Measurements from ENCODE around the gene PDE6B. TPM values are rescaled to one million over a fixed set of nuclear protein-coding genes. Genes with fewer than 3 reads are reported as not detected.
A peak's percentile ranks its signal among the peaks of the same experiment; 100 is the strongest.

Gene PDE6B
- total RNA-seq, 4 donors from 2014 or later, result 0.60 to 2.5 (median 0.95) TPM; not detected in 1

- DNase-seq, result no peak
- Histone ChIP-seq H3K36me3 (no peaks in the 10 kb centered on the region), H3K4me1 (peaks cover 16 to 57% (median 52%) of the 10 kb centered on the region in 4 donors), H3K27me3 (no peaks in the 10 kb centered on the region), H3K4me3 (no peak overlapping the region), H3K9me3 (no peaks in the 10 kb centered on the region), H3K27ac (peak overlapping the region; percentile 76 to 87 (median 78))
- in situ Hi-C loops (cut with MboI; ENCODE audit: low pct_ligation_motif_present in 1 of 4, low pct_unique_long_range_greater_than_20kb in 1 of 4, low sequenced_read_pairs in 3 of 4) (no loop called here), intact Hi-C loops (cut with DNase I; ENCODE audit: low total_unique reads) (no loop called here)
- WGBS, 2 donors (ENCODE audit: low coverage in 1 of 2), result 89 to 100% methylated on average over 1 to 28 of the region's 31 CpGs
- TF ChIP-seq CTCF (IDR thresholded peaks at IDR 0.05) (no peak), EP300 (IDR thresholded peaks at IDR 0.05; ENCODE audit: low read depth) (no peak), POLR2AphosphoS5 (IDR thresholded peaks at IDR 0.05) (no peak), POLR2A (IDR thresholded peaks at IDR 0.05) (no peak)
Measured at GRCh38 chr4:686413-687040, 61.2 kb downstream of the PDE6B start.

GRCh38 chr4:687048-687970, 61.9 kb downstream of the PDE6B start:
- Histone ChIP-seq H3K9me3 (no peaks in the 10 kb centered on the region), H3K36me3 (no peaks in the 10 kb centered on the region), H3K27me3 (no peaks in the 10 kb centered on the region), H3K27ac (peak overlapping the region; percentile 76 to 87 (median 78)), H3K4me1 (peaks cover 16 to 51% (median 45%) of the 10 kb centered on the region in 4 donors), H3K4me3 (peak overlapping the region in 1 of 4 donors; percentile 10)
- no peak for TF ChIP-seq CTCF (IDR thresholded peaks at IDR 0.05)
- peak; percentile 44 to 51 (median 46) for TF ChIP-seq POLR2AphosphoS5 (IDR thresholded peaks at IDR 0.05)
- no peak for TF ChIP-seq EP300 (IDR thresholded peaks at IDR 0.05; ENCODE audit: low read depth)
- DNase-seq, result peak; percentile 91
- intact Hi-C loops (cut with DNase I; ENCODE audit: low total_unique reads) (no loop called here), in situ Hi-C loops (cut with MboI; ENCODE audit: low pct_ligation_motif_present in 1 of 4, low pct_unique_long_range_greater_than_20kb in 1 of 4, low sequenced_read_pairs in 3 of 4) (no loop called here)
- WGBS, 2 donors (ENCODE audit: low coverage in 1 of 2), result 20 to 60% methylated on average over 2 to 36 of the region's 38 CpGs

GRCh38 chr4:687971-688853, 62.8 kb downstream of the PDE6B start:
- intact Hi-C loops (cut with DNase I; ENCODE audit: low total_unique reads), result no loop called here
- no peaks in the 10 kb centered on the region for H3K27me3 ChIP-seq
- peak overlapping the region; percentile 12 to 47 (median 38) for H3K4me3 ChIP-seq
- no peak for DNase-seq
- H3K27ac ChIP-seq, result peak overlapping the region; percentile 76 to 87 (median 78)
- in situ Hi-C loops (cut with MboI; ENCODE audit: low pct_ligation_motif_present in 1 of 4, low pct_unique_long_range_greater_than_20kb in 1 of 4, low sequenced_read_pairs in 3 of 4), result no loop called here
- H3K36me3 ChIP-seq, result no peaks in the 10 kb centered on the region
- peaks cover 16 to 43% (median 38%) of the 10 kb centered on the region in 4 donors for H3K4me1 ChIP-seq
- WGBS, 2 donors (ENCODE audit: low coverage in 1 of 2), result 69% methylated on average over 23 of the region's 26 CpGs; no CpG with 5 or more reads in 1 of the 2 donors
- TF ChIP-seq POLR2AphosphoS5 (IDR thresholded peaks at IDR 0.05) (no peak), POLR2A (IDR thresholded peaks at IDR 0.05) (no peak), CTCF (IDR thresholded peaks at IDR 0.05) (no peak)
- H3K9me3 ChIP-seq, result no peaks in the 10 kb centered on the region
